GM18505 (cell line): ENCODE measurements around the gene GNLY.
"Not testable (repeated sequence)": the region's sequence is repeated elsewhere in the genome, so short reads cannot be mapped to it uniquely, and the experiment has no call there.

ENCODE experiments used
- ATAC-seq: cut with Tn5 transposase; IDR thresholded peaks from one replicate; pipeline ENCODE4 v1.9.1; 2021; ENCODE audit not compliant: unreplicated experiment
- POLR2A ChIP-seq: IDR thresholded peaks from 4 replicates; pipeline ENCODE4 v1.6.1; 2011; ENCODE audit warnings: borderline replicate concordance; ENCODE audit not compliant: insufficient read depth, insufficient read length; ENCODE audit errors: extremely low read depth

Gene GNLY

GRCh38 chr2:85669549-85669948 is 24.6 kb upstream of the GNLY start:
- peak; percentile 60 for ATAC-seq
- no peak for TF ChIP-seq POLR2A

GRCh38 chr2:85670416-85670815 is 23.7 kb upstream of the GNLY start:
- not testable (repeated sequence) for ATAC-seq

GRCh38 chr2:85672456-85672855 is 21.7 kb upstream of the GNLY start:
- no peak for ATAC-seq
- TF ChIP-seq POLR2A, result no peak

- no peak for ATAC-seq
- TF ChIP-seq POLR2A, result no peak
These were observed 20.3 kb upstream of the GNLY start for GRCh38 chr2:85673716-85674375.

GRCh38 chr2:85674417-85674816 is 19.7 kb upstream of the GNLY start:
- ATAC-seq, result no peak
- TF ChIP-seq POLR2A, result no peak

- no peak for TF ChIP-seq POLR2A
- no peak for ATAC-seq
These were observed 18.7 kb upstream of the GNLY start for GRCh38 chr2:85675427-85675826.

- no peak for ATAC-seq
- TF ChIP-seq POLR2A, result no peak
These were observed 18.2 kb upstream of the GNLY start for GRCh38 chr2:85675866-85676548.

- no peak for ATAC-seq
- TF ChIP-seq POLR2A, result no peak
These were observed 15.8 kb upstream of the GNLY start for GRCh38 chr2:85678377-85678776.

GRCh38 chr2:85678794-85679672 is 15.1 kb upstream of the GNLY start:
- no peak for TF ChIP-seq POLR2A
- no peak for ATAC-seq

- no peak for ATAC-seq
- no peak for TF ChIP-seq POLR2A
These were observed 13.3 kb upstream of the GNLY start for GRCh38 chr2:85680707-85681371.

GRCh38 chr2:85681372-85681763 is 12.8 kb upstream of the GNLY start:
- no peak for TF ChIP-seq POLR2A
- no peak for ATAC-seq

GRCh38 chr2:85681776-85682175 is 12.4 kb upstream of the GNLY start:
- TF ChIP-seq POLR2A, result no peak
- ATAC-seq, result no peak

- ATAC-seq, result no peak
- TF ChIP-seq POLR2A, result no peak
These were observed 11.8 kb upstream of the GNLY start for GRCh38 chr2:85682378-85682777.
